ENCODE results near the gene SNRK. TPM values are rescaled to one million over a fixed set of nuclear protein-coding genes. Genes with fewer than 3 reads are reported as not detected.

SNRK gene
- total RNA-seq, 1 experiment from 2014 or later, result 25.4 TPM

- peaks cover 2% of the 10 kb centered on the region; the same call in 1 of the 2 replicates for H3K36me3 ChIP-seq (ENCODE audit: control insufficient read depth, insufficient read depth, low read length)
- intact Hi-C loops (cut with micrococcal nuclease; ENCODE audit: unreplicated experiment), result no loop called here
- H3K9me3 ChIP-seq, result peaks cover 1% of the 10 kb centered on the region; the same call in 1 of the 2 replicates
- DNase-seq, result no peak
- CTCF ChIA-PET, result no interaction called here
- no peak overlapping the region for H3K4me3 ChIP-seq (ENCODE audit: low read depth, low read length)
- no TSS peak for BruUV-seq (replicated peaks)
- no peak overlapping the region for H3K4me3 Mint-ChIP-seq (ENCODE audit: unreplicated experiment)
- H3K27me3 Mint-ChIP-seq (ENCODE audit: insufficient read depth, unreplicated experiment), result no peaks in the 10 kb centered on the region
- no peaks in the 10 kb centered on the region for H3K27me3 ChIP-seq (replicated peaks; ENCODE audit: control insufficient read depth, insufficient read depth, low read length)
- no peaks in the 10 kb centered on the region for H3K4me1 Mint-ChIP-seq (ENCODE audit: low read depth, unreplicated experiment)
- H3K27ac Mint-ChIP-seq (ENCODE audit: unreplicated experiment), result no peak overlapping the region
- peaks cover 23% of the 10 kb centered on the region for H3K9me3 Mint-ChIP-seq (ENCODE audit: unreplicated experiment)
- POLR2A ChIA-PET, result no interaction called here
- peaks cover 83% of the 10 kb centered on the region for H3K36me3 Mint-ChIP-seq (ENCODE audit: insufficient read depth, unreplicated experiment)
- TF ChIP-seq CTCF (IDR thresholded peaks at IDR 0.05; ENCODE audit: insufficient read depth in 1 of 2, low read depth in 1 of 2, low read length in 1 of 2, severe bottlenecking in 1 of 2, unreplicated experiment in 1 of 2), result no peak
- H3K4me1 ChIP-seq, result no peaks in the 10 kb centered on the region
These were observed 62.0 kb downstream of the SNRK start for GRCh38 chr3:43348350-43348749.

- H3K9me3 Mint-ChIP-seq (ENCODE audit: unreplicated experiment), result peaks cover 25% of the 10 kb centered on the region
- H3K27ac Mint-ChIP-seq (ENCODE audit: unreplicated experiment), result no peak overlapping the region
- ChIA-PET CTCF (no interaction called here), POLR2A (no interaction called here)
- no peaks in the 10 kb centered on the region for H3K4me1 Mint-ChIP-seq (ENCODE audit: low read depth, unreplicated experiment)
- TF ChIP-seq CTCF (IDR thresholded peaks at IDR 0.05; ENCODE audit: insufficient read depth in 1 of 2, low read depth in 1 of 2, low read length in 1 of 2, severe bottlenecking in 1 of 2, unreplicated experiment in 1 of 2), result no peak
- H3K27me3 Mint-ChIP-seq (ENCODE audit: insufficient read depth, unreplicated experiment), result no peaks in the 10 kb centered on the region
- peaks cover 7% of the 10 kb centered on the region; the same call in 1 of the 2 replicates for H3K9me3 ChIP-seq
- peaks cover 2% of the 10 kb centered on the region; the same call in 1 of the 2 replicates for H3K36me3 ChIP-seq (ENCODE audit: control insufficient read depth, insufficient read depth, low read length)
- H3K4me1 ChIP-seq, result no peaks in the 10 kb centered on the region
- H3K36me3 Mint-ChIP-seq (ENCODE audit: insufficient read depth, unreplicated experiment), result peaks cover 83% of the 10 kb centered on the region
- intact Hi-C loops (cut with micrococcal nuclease; ENCODE audit: unreplicated experiment), result no loop called here
- H3K27me3 ChIP-seq (replicated peaks; ENCODE audit: control insufficient read depth, insufficient read depth, low read length), result no peaks in the 10 kb centered on the region
- H3K4me3 ChIP-seq (ENCODE audit: low read depth, low read length), result no peak overlapping the region
- H3K4me3 Mint-ChIP-seq (ENCODE audit: unreplicated experiment), result no peak overlapping the region
- BruUV-seq (replicated peaks), result no TSS peak
- no peak for DNase-seq
These were observed 62.7 kb downstream of the SNRK start for GRCh38 chr3:43348852-43349574.

- intact Hi-C loops (cut with micrococcal nuclease; ENCODE audit: unreplicated experiment), result no loop called here
- Histone ChIP-seq H3K27me3 (replicated peaks; ENCODE audit: control insufficient read depth, insufficient read depth, low read length) (no peaks in the 10 kb centered on the region), H3K4me1 (no peaks in the 10 kb centered on the region), H3K36me3 (ENCODE audit: control insufficient read depth, insufficient read depth, low read length) (peaks cover 2% of the 10 kb centered on the region; the same call in 1 of the 2 replicates), H3K9me3 (peaks cover 7% of the 10 kb centered on the region; the same call in 1 of the 2 replicates), H3K4me3 (ENCODE audit: low read depth, low read length) (no peak overlapping the region)
- H3K27me3 Mint-ChIP-seq (ENCODE audit: insufficient read depth, unreplicated experiment), result no peaks in the 10 kb centered on the region
- ChIA-PET POLR2A (no interaction called here), CTCF (no interaction called here)
- no peak overlapping the region for H3K4me3 Mint-ChIP-seq (ENCODE audit: unreplicated experiment)
- BruUV-seq (replicated peaks), result no TSS peak
- peaks cover 80% of the 10 kb centered on the region for H3K36me3 Mint-ChIP-seq (ENCODE audit: insufficient read depth, unreplicated experiment)
- H3K4me1 Mint-ChIP-seq (ENCODE audit: low read depth, unreplicated experiment), result no peaks in the 10 kb centered on the region
- no peak overlapping the region for H3K27ac Mint-ChIP-seq (ENCODE audit: unreplicated experiment)
- DNase-seq, result no peak
- H3K9me3 Mint-ChIP-seq (ENCODE audit: unreplicated experiment), result peaks cover 32% of the 10 kb centered on the region
- no peak for TF ChIP-seq CTCF (IDR thresholded peaks at IDR 0.05; ENCODE audit: insufficient read depth in 1 of 2, low read depth in 1 of 2, low read length in 1 of 2, severe bottlenecking in 1 of 2, unreplicated experiment in 1 of 2)
These were observed 63.4 kb downstream of the SNRK start for GRCh38 chr3:43349716-43350115.

Data from Caco-2 (cell line).